NT2/D1 (cell line): ENCODE results near the gene PRR23E.

Source experiments
- SUZ12 ChIP-seq: IDR thresholded peaks from 2 replicates; pipeline ENCODE4 v1.6.1; 2011; ENCODE audit not compliant: insufficient read length, insufficient read depth; ENCODE audit errors: extremely low read depth
- YY1 ChIP-seq: IDR thresholded peaks from 2 replicates; pipeline ENCODE4 v1.6.1; 2011; ENCODE audit not compliant: insufficient read length, insufficient read depth
- ZNF274 ChIP-seq: IDR thresholded peaks from 2 replicates; pipeline ENCODE4 v1.6.1; 2011; ENCODE audit warnings: mild to moderate bottlenecking, low read depth, low read length

DNA sequence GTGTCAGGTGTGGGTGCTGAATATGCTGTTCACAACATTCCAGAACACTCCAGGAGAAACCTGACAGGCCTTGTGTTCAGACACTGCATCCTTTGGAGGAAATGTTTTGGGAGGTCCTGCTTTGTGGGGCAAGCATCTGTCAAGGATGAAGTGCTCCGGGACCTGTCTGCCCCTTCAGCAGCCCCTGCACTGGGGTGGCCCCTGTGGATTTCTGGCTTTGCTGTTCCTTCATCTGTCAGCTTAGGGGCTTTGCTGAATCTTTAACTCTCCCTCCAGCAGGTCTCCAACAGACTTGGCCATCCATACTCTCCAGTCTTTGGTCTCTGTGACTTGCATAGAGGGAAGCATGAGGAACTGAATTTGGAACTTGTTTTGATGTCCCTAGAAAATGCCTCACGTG lies 3.1 kb downstream of the PRR23E start:
- TF ChIP-seq ZNF274 (no peak), YY1 (no peak), SUZ12 (no peak)
